ENCODE data around the gene MFF.

The MFF gene, protein sequence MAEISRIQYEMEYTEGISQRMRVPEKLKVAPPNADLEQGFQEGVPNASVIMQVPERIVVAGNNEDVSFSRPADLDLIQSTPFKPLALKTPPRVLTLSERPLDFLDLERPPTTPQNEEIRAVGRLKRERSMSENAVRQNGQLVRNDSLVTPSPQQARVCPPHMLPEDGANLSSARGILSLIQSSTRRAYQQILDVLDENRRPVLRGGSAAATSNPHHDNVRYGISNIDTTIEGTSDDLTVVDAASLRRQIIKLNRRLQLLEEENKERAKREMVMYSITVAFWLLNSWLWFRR

DNA sequence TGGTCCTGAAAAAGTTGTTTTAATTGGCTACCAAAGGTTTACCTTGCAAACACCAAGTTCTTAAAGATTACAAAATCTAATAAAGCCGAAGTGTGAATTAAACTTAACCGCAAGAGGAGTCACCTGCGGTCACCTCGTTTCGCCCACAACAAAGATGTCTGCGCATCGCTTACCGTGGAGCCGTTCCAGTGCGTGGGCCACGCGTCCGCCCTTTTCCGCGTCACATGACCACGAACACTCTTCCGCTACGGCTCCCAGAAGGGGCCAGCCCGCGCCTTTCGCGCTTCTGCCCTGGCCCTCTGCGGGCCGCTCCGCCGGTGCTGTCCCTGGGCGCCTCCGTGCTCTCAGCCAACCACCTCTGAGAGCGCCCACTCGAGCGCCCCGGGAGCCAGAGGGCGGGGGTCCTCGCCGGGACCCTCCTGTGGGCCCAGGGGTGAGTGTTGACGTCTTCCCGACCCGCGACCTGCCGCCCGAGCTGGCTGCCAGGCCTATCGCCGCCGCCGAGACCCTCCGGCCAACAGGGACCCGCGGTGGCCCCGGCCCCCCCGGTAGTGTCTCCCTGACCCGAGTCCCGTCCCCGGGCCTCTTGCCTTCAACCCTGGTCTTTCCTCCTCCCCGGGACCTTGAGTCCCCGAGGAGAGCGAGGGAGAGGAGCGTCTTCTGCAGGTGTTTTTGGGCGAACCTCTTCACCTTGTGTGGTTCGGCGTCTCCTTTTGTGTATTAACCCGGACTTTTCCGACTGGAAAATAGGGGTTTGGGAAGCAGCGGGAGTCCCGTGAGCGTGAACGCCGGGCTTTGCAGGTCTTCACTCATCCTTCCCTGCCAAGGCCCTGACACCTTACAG is at the start of gene MFF:
MFF (plus strand) TSS at position 257 of the 844 bp plus-strand sequence. CDS start 5,415 bp downstream, outside the sequence.
- peak within 1 kb of the TSS; percentile 91 for H3K27ac Mint-ChIP-seq
- ATAC-seq: peak; percentile 99
- no peaks in the 10 kb centered on the region for H3K27me3 Mint-ChIP-seq
- H3K4me1 Mint-ChIP-seq: peaks cover 27% of the 10 kb centered on the region
- peak within 1 kb of the TSS; percentile 95 for H3K4me3 Mint-ChIP-seq
- H3K9me3 Mint-ChIP-seq: no peaks in the 10 kb centered on the region
- H3K36me3 Mint-ChIP-seq: no peaks in the 10 kb centered on the region

DNA sequence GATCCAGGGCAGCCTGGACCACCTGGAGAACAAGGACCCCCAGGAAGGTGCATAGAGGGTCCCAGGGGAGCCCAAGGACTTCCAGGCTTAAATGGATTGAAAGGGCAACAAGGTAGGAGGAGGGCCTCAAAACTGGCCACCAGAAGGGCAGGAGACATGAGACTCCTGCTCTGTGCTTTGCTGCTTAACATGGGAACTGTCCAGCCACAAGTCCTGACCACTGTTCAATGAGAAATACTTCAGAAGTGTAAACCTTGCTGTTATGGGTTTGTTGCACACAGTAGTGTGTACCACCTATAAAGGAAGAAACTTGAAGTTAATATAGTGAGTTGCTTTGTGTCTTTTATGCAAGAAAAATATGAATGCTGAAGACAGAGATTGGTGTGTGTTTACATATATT is 44.2 kb upstream of the MFF start:
- H3K27me3 Mint-ChIP-seq: no peaks in the 10 kb centered on the region

DNA sequence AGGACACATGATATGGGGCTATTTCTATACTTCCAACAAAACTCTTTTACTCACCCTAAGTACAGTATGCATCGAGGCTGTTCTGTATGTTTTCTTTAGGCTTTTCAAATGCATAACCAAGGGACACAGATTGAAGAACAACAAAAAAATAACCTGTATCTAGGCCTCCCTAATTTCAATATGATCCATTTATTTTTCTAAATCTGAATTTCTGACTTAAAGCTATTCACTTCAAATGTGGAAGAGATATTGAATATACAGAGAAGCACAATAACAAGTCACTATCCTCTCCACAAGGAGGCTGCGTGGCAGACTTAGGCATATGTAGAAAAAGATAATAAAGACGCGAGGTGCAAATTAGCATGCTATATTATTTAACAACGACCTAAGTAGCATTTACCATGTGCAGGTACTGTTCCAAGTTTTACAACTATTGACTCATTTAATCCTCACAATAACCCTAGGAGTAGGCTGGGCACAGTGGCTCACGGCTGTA is 39.3 kb upstream of the MFF start:
- no peak overlapping the region for H3K27ac Mint-ChIP-seq
- no peak overlapping the region for H3K4me3 Mint-ChIP-seq
- no peaks in the 10 kb centered on the region for H3K9me3 Mint-ChIP-seq

More for the DNA sequence above, 44.2 kb upstream of the MFF start:
- Mint-ChIP-seq H3K4me3 (no peak overlapping the region), H3K9me3 (no peaks in the 10 kb centered on the region), H3K27ac (no peak overlapping the region), H3K4me1 (no peaks in the 10 kb centered on the region), H3K36me3 (peaks cover 40% of the 10 kb centered on the region)
- ATAC-seq: no peak

DNA sequence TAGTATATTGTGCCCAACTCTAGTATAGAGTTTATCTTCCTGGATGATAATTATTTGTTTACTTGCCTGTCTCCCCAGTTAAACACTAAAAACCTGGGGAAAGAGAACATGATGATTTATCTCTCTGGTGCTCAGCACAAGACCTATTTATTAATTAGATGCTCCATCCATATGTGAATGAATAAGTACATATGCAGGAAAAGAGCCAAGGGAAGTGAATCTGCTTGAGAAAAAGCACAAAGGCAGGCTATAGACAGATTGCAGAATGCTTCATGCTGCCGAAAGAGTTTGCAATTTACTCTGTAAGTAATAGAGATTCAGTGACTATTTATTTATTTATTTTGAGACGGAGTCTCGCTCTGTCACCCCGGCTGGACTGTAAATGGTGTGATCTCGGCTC is 37.3 kb upstream of the MFF start:
- Mint-ChIP-seq H3K36me3 (peaks cover 27% of the 10 kb centered on the region), H3K27me3 (no peaks in the 10 kb centered on the region), H3K4me1 (no peaks in the 10 kb centered on the region), H3K9me3 (no peaks in the 10 kb centered on the region), H3K4me3 (no peak overlapping the region), H3K27ac (no peak overlapping the region)
- no peak for ATAC-seq

More for the DNA sequence above, 39.3 kb upstream of the MFF start:
- no peak for ATAC-seq
- H3K36me3 Mint-ChIP-seq: peaks cover 40% of the 10 kb centered on the region
- no peaks in the 10 kb centered on the region for H3K4me1 Mint-ChIP-seq
- no peaks in the 10 kb centered on the region for H3K27me3 Mint-ChIP-seq

DNA sequence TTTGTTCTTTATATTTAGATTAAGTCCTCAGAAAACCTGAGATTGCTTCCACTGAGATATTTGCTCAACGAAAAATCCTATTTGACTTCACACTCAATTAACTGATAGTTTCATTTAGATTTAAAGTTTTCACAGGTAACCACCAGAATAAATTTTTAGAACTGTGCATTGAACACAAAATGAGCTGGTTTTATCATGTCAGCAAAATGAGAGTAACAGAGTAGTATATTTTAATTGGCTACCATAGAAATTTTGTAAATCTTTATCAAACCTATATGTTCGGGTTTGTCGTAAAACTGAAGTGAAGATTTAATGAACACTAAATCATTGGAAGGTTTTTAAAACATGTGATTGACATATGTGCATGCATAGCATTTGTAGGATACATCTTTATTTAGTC is 32.7 kb upstream of the MFF start:
- Mint-ChIP-seq H3K27me3 (no peaks in the 10 kb centered on the region), H3K36me3 (peaks cover 42% of the 10 kb centered on the region), H3K9me3 (no peaks in the 10 kb centered on the region), H3K4me3 (no peak overlapping the region), H3K4me1 (no peaks in the 10 kb centered on the region), H3K27ac (no peak overlapping the region)
- no peak for ATAC-seq

DNA sequence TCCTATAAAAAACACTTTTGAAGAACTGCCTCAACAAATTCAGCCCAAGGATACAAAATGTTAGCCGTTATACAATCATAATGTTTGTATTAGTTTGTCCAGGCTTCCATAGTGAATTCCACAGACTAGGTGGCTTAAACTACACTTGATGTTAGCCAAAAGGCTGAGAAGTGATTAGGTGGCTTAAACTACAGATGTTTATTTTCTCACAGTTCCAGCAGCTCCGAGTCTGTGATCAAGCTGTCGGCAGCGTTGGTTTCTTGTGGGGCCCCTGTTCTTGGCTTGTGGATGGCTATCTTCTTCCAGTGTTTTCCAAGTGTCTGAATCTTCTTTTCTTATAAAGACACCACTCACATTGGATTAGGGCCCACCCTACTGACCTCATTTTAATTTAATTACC is 31.5 kb upstream of the MFF start:
- no peak overlapping the region for H3K4me3 Mint-ChIP-seq
- peaks cover 43% of the 10 kb centered on the region for H3K36me3 Mint-ChIP-seq
- H3K27me3 Mint-ChIP-seq: no peaks in the 10 kb centered on the region
- ATAC-seq: no peak
- no peaks in the 10 kb centered on the region for H3K9me3 Mint-ChIP-seq
- H3K4me1 Mint-ChIP-seq: no peaks in the 10 kb centered on the region
- no peak overlapping the region for H3K27ac Mint-ChIP-seq

DNA sequence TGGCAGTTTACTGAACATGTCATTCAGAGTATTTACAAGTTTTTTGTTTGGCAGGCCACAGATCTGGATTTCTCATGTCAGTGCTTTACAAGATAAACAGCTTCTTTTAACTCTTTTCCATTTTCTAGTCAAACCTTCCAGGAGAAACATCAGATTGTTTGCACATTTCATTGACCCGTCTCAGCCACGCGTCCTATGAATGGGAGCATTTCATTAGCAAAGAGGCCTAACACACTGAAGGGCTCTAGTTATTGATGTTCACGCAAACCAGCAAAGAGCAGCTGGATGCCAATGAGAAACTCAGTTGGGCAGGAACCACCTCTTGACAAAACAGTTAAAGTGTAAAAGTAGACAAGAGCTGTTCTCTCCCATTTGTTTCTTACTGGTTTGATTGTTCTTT is 29.2 kb upstream of the MFF start:
- no peak overlapping the region for H3K27ac Mint-ChIP-seq
- ATAC-seq: no peak
- H3K9me3 Mint-ChIP-seq: no peaks in the 10 kb centered on the region
- H3K4me3 Mint-ChIP-seq: no peak overlapping the region
- H3K27me3 Mint-ChIP-seq: no peaks in the 10 kb centered on the region
- peaks cover 62% of the 10 kb centered on the region for H3K36me3 Mint-ChIP-seq
- no peaks in the 10 kb centered on the region for H3K4me1 Mint-ChIP-seq

DNA sequence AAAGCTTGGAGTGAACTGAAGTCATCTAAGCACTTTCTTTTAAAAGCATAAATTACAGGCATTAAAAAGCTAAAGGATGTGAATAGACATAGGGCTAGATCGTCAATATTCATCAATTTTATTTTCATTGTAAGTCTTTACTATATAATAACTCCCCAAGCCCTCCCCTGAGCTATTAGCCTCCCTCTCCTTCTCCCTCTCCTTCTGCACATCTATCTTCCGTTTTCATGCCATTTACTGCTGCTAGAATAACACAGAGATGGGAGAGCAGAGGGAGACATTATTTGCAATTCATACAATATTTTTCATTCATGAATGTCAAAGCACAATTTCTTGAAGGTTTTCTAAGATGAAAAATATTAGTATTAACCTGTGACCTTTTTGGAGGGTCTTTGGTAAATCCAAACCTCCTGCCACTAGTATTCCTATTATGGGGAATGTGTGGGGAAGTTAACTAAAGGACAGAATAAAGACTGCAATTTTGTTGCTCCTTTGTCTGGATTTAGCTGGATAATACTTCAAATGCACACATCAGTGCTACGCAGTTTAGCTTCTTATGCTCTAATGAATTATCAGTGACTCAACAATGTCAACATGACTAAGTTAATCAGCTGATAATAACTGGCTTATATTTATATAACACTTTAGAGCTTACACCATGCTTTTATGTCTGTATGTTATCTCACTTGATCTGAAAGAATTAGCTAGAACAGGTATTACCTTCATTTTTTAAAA is 28.2 kb upstream of the MFF start:
- Mint-ChIP-seq H3K9me3 (no peaks in the 10 kb centered on the region), H3K27me3 (no peaks in the 10 kb centered on the region), H3K4me1 (no peaks in the 10 kb centered on the region), H3K27ac (no peak overlapping the region), H3K4me3 (no peak overlapping the region), H3K36me3 (peaks cover 64% of the 10 kb centered on the region)
- ATAC-seq: no peak

DNA sequence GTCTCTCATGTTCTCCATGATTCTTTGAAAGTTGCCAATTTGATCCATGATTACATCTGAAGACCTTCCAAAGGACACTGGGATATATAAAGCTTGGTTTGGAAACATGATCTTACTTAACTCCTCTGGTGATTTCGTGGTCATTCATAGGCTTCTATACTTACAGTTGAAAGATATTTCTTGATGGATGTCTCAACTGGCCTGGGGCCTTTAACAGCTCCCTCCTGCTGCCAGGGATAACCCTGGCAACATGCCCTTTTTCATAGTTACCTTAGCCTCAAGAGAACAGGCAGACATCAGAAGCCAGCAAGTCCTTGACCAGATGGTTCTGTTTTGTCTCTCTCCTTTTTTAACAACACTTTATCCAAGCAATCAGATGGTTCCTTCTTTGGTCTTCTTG is 23.5 kb upstream of the MFF start:
- Mint-ChIP-seq H3K9me3 (no peaks in the 10 kb centered on the region), H3K4me1 (no peaks in the 10 kb centered on the region), H3K4me3 (no peak overlapping the region), H3K27me3 (no peaks in the 10 kb centered on the region), H3K36me3 (peaks cover 51% of the 10 kb centered on the region), H3K27ac (no peak overlapping the region)
- ATAC-seq: no peak

DNA sequence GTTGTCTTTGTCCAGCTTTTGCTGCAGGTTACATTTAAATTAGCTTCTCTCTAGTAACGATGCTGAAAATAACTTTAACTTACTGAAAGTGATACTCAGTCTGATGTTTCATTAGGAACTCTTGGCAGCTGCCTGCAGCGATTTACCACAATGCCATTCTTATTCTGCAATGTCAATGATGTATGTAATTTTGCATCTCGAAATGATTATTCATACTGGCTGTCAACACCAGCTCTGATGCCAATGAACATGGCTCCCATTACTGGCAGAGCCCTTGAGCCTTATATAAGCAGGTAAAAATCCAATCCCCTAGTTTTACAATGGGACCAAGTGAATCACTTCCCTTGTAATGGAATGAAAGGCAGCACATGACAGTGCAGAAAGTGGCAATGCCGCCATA is 16.3 kb upstream of the MFF start:
- ATAC-seq: no peak
- no peaks in the 10 kb centered on the region for H3K27me3 Mint-ChIP-seq
- H3K4me1 Mint-ChIP-seq: no peaks in the 10 kb centered on the region
- H3K9me3 Mint-ChIP-seq: no peaks in the 10 kb centered on the region
- H3K4me3 Mint-ChIP-seq: no peak overlapping the region
- H3K36me3 Mint-ChIP-seq: peaks cover 43% of the 10 kb centered on the region
- no peak overlapping the region for H3K27ac Mint-ChIP-seq

DNA sequence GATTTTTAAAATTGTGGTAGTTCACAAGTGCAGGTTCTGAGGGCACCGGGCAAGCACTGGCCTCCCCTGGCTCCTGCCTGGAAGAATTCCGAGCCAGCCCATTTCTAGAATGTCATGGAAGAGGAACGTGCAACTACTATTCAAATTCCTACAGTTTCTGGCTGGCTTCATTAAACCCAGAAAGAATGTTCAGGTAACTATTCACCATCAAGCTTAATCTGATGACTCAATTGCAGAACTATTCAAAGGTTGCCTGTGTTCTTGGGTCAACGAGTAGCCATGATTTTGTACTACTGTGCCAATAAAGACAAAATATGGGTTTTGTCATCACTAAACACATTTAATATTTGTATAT is 14.3 kb upstream of the MFF start:
- no peak overlapping the region for H3K4me3 Mint-ChIP-seq
- no peaks in the 10 kb centered on the region for H3K27me3 Mint-ChIP-seq
- no peak for ATAC-seq

DNA sequence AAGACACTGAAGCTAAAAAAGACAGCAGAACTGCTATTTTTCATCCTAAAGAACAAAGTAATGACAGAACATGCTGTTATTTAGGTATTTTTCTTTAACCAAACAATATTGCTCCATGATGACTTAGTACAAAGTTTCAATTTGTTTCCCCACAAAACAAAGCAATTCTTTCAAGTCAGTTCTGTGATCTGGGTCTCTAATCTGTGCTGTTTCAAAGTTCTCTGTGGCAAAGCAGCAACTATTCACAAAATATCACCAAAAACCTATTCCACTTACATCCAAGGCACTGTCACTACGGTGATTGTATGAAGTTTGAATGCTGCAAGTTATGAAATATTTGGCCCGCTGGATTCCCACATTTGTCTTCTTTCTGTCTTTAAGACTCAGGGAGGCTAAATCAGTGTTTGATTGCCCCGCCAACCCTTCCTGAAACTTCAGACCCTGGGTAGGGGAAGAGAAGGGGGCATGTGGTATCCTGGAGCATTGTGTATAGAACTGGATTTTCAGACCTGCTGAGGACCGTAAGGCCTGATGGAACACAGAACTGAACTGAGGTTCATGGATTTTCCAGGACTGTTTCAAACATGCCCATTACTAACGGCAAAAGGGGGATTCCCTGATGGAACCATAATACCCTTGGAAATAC is 13.1 kb upstream of the MFF start:
- Mint-ChIP-seq H3K4me3 (no peak overlapping the region), H3K27me3 (no peaks in the 10 kb centered on the region), H3K27ac (no peak overlapping the region), H3K4me1 (no peaks in the 10 kb centered on the region), H3K36me3 (peaks cover 26% of the 10 kb centered on the region), H3K9me3 (peaks cover 2% of the 10 kb centered on the region)
- ATAC-seq: no peak

More for the DNA sequence above, 14.3 kb upstream of the MFF start:
- Mint-ChIP-seq H3K9me3 (no peaks in the 10 kb centered on the region), H3K4me1 (no peaks in the 10 kb centered on the region), H3K27ac (no peak overlapping the region), H3K36me3 (peaks cover 35% of the 10 kb centered on the region)

DNA sequence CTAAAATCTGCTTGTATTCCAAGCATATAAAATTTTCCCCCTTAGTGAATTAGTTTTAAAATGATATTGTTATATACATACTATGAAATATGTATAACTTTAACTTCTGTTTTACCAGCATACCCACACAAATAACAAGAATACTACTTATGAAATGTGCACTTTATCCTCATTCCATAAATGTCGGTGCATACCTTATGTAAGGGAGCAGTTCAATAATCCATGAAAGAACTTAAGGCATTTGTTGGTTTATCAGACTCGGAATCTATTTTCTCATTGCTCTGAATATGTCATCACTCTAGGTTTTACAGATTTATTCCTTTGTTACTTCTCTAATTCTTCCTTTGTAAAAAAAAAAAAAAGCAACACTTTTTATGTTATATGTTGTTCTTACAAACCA is 12.5 kb upstream of the MFF start:
- H3K4me3 Mint-ChIP-seq: no peak overlapping the region
- H3K27me3 Mint-ChIP-seq: no peaks in the 10 kb centered on the region
- peaks cover 5% of the 10 kb centered on the region for H3K9me3 Mint-ChIP-seq
- no peaks in the 10 kb centered on the region for H3K4me1 Mint-ChIP-seq
- peaks cover 25% of the 10 kb centered on the region for H3K36me3 Mint-ChIP-seq
- H3K27ac Mint-ChIP-seq: no peak overlapping the region
- no peak for ATAC-seq

DNA sequence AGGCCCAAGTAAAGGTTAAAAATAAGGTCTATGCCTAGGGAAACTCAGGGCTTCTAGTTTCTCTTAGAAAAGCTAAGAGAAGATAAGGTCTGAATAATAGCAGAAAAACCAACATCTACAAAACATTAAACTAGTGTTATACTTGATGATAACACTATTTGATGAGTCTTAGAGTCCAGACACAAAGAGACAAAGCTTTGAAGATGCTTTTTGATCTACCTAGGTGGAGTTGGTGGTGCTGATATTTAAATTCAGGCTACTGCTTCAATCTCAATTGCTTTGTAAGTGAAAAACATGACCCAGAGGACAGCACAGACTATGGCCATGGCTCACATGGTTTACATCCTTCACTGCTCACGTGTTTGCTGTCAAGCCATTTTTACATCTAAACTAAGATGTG is 11.7 kb upstream of the MFF start:
- no peaks in the 10 kb centered on the region for H3K4me1 Mint-ChIP-seq
- no peak for ATAC-seq
- peaks cover 6% of the 10 kb centered on the region for H3K9me3 Mint-ChIP-seq
- H3K27ac Mint-ChIP-seq: no peak overlapping the region
- H3K4me3 Mint-ChIP-seq: no peak overlapping the region
- no peaks in the 10 kb centered on the region for H3K27me3 Mint-ChIP-seq
- peaks cover 18% of the 10 kb centered on the region for H3K36me3 Mint-ChIP-seq

DNA sequence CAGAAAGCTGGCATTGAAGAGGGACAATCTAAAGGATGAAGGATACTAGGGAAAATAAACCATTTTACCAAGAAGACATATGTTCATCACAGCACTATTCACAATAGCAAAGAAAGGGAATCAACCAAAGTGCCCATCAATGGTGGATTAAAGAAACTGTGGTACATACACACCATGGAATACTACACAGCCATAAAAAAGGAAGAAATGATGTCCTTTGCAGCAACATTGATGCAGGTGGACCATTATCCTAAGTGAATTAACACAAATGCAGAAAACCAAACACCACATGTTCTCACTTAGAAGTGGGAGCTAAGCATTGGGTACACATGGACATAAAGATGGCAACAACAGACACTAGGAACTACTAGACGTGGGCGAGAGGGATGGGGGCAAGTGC is 7.2 kb upstream of the MFF start:
- ATAC-seq: no peak
- no peaks in the 10 kb centered on the region for H3K4me1 Mint-ChIP-seq
- peaks cover 6% of the 10 kb centered on the region for H3K9me3 Mint-ChIP-seq
- H3K27me3 Mint-ChIP-seq: no peaks in the 10 kb centered on the region
- H3K36me3 Mint-ChIP-seq: no peaks in the 10 kb centered on the region
- no peak overlapping the region for H3K4me3 Mint-ChIP-seq
- H3K27ac Mint-ChIP-seq: no peak overlapping the region
